ENCODE data around the gene CLEC4G.
"Not testable (repeated sequence)": the region's sequence is repeated elsewhere in the genome, so short reads cannot be mapped to it uniquely, and the experiment has no call there.

DNA sequence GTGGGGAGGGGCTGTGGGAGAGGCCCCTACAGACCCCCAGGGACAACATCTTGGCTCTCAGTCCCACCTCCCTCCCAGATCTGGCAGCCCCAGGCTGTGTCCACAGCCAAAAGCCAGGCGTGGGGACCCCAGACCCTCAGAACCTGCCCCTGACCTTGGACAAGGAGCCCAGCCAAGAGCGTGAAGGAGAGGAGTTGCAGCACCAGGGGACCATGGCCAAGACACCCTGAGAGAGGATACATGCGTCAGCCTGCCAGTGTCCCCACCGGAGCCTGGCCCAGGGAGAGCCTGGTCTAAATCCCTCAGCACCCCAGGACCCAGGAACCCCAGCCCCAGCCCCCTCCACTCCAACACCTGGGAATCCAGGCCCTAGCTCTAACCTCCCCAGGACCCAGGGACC, 14.4 kb upstream of the CLEC4G start:
- TF ChIP-seq CEBPB (tag; IDR thresholded peaks at IDR 0.05); KLF16 (IDR thresholded peaks at IDR 0.05); ZBTB1 (CRISPR knock-in tag; IDR thresholded peaks at IDR 0.05; ENCODE audit: borderline replicate concordance, low read depth); FOXM1 (IDR thresholded peaks at IDR 0.05; ENCODE audit: low read depth); FOXM1 (CRISPR knock-in tag; IDR thresholded peaks at IDR 0.05; ENCODE audit: low read depth); ZNF274 (IDR thresholded peaks at IDR 0.05; ENCODE audit: borderline replicate concordance, low read depth, low read length); MEF2D (tag; conservative IDR thresholded peaks at IDR 0.05; ENCODE audit: low read depth); ARNT (IDR thresholded peaks at IDR 0.05); POLR3A (IDR thresholded peaks at IDR 0.05; ENCODE audit: borderline replicate concordance, extremely low read depth, insufficient read depth, insufficient read length): not testable (repeated sequence)
- TF ChIP-seq, protein P1, sequence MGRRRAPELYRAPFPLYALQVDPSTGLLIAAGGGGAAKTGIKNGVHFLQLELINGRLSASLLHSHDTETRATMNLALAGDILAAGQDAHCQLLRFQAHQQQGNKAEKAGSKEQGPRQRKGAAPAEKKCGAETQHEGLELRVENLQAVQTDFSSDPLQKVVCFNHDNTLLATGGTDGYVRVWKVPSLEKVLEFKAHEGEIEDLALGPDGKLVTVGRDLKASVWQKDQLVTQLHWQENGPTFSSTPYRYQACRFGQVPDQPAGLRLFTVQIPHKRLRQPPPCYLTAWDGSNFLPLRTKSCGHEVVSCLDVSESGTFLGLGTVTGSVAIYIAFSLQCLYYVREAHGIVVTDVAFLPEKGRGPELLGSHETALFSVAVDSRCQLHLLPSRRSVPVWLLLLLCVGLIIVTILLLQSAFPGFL (CRISPR knock-in tag; IDR thresholded peaks at IDR 0.05): not testable (repeated sequence)
- TF ChIP-seq, protein P2, sequence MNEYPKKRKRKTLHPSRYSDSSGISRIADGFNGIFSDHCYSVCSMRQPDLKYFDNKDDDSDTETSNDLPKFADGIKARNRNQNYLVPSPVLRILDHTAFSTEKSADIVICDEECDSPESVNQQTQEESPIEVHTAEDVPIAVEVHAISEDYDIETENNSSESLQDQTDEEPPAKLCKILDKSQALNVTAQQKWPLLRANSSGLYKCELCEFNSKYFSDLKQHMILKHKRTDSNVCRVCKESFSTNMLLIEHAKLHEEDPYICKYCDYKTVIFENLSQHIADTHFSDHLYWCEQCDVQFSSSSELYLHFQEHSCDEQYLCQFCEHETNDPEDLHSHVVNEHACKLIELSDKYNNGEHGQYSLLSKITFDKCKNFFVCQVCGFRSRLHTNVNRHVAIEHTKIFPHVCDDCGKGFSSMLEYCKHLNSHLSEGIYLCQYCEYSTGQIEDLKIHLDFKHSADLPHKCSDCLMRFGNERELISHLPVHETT (CRISPR knock-in tag; conservative IDR thresholded peaks at IDR 0.05 in 1 of 2, IDR thresholded peaks at IDR 0.05 in 1 of 2): not testable (repeated sequence)
- TF ChIP-seq, protein P3, sequence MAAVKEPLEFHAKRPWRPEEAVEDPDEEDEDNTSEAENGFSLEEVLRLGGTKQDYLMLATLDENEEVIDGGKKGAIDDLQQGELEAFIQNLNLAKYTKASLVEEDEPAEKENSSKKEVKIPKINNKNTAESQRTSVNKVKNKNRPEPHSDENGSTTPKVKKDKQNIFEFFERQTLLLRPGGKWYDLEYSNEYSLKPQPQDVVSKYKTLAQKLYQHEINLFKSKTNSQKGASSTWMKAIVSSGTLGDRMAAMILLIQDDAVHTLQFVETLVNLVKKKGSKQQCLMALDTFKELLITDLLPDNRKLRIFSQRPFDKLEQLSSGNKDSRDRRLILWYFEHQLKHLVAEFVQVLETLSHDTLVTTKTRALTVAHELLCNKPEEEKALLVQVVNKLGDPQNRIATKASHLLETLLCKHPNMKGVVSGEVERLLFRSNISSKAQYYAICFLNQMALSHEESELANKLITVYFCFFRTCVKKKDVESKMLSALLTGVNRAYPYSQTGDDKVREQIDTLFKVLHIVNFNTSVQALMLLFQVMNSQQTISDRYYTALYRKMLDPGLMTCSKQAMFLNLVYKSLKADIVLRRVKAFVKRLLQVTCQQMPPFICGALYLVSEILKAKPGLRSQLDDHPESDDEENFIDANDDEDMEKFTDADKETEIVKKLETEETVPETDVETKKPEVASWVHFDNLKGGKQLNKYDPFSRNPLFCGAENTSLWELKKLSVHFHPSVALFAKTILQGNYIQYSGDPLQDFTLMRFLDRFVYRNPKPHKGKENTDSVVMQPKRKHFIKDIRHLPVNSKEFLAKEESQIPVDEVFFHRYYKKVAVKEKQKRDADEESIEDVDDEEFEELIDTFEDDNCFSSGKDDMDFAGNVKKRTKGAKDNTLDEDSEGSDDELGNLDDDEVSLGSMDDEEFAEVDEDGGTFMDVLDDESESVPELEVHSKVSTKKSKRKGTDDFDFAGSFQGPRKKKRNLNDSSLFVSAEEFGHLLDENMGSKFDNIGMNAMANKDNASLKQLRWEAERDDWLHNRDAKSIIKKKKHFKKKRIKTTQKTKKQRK (IDR thresholded peaks at IDR 0.05; ENCODE audit: borderline replicate concordance, low read depth, low read length): not testable (repeated sequence)
